ENCODE results near the gene CAV2. TPM values are rescaled to one million over a fixed set of nuclear protein-coding genes. Genes with fewer than 3 reads are reported as not detected.

The CAV2 gene
- total RNA-seq, 6 donors from 2014 or later, result 56.6 to 385 (median 183) TPM

GRCh38 chr7:116532102-116532688 is 32.7 kb downstream of the CAV2 start:
- WGBS, 2 donors, result 71 to 72% methylated on average over 3 of the region's 3 CpGs
- no peaks in the 10 kb centered on the region for H3K27me3 ChIP-seq
- H3K4me1 ChIP-seq, result peaks cover 25 to 36% (median 30%) of the 10 kb centered on the region in 4 donors
- peak overlapping the region in 2 of 4 donors; percentile 15 to 64 for H3K4me3 ChIP-seq
- DNase-seq, result no peak
- TF ChIP-seq POLR2AphosphoS5 (IDR thresholded peaks at IDR 0.05) (no peak), EP300 (IDR thresholded peaks at IDR 0.05) (no peak), CTCF (IDR thresholded peaks at IDR 0.05) (no peak), POLR2A (IDR thresholded peaks at IDR 0.05) (no peak)
- no peak for ATAC-seq (ENCODE audit: low FRiP score in 2 of 2)
- peak overlapping the region; percentile 26 to 71 (median 47) for H3K27ac ChIP-seq
- H3K9me3 ChIP-seq, result no peaks in the 10 kb centered on the region
- peaks cover 0 to 29% (median 0%) of the 10 kb centered on the region in 4 donors for H3K36me3 ChIP-seq

GRCh38 chr7:116534790-116535189 is 35.3 kb downstream of the CAV2 start:
- ATAC-seq (ENCODE audit: low FRiP score in 2 of 2) (peak; percentile 34 to 44), DNase-seq (peak in 1 of 2 donors; percentile 42)
- Histone ChIP-seq H3K4me3 (peak overlapping the region in 1 of 4 donors; percentile 6), H3K4me1 (peaks cover 22 to 32% (median 26%) of the 10 kb centered on the region in 4 donors), H3K9me3 (no peaks in the 10 kb centered on the region), H3K27ac (peak overlapping the region in 3 of 4 donors; percentile 15 to 61 (median 54)), H3K27me3 (no peaks in the 10 kb centered on the region), H3K36me3 (peaks cover 0 to 26% (median 0%) of the 10 kb centered on the region in 4 donors)
- TF ChIP-seq POLR2AphosphoS5 (IDR thresholded peaks at IDR 0.05) (peak in 1 of 2 donors; percentile 11), POLR2A (IDR thresholded peaks at IDR 0.05) (no peak)
- 52 to 58% methylated on average over 2 of the region's 2 CpGs for WGBS, 2 donors

- H3K9me3 ChIP-seq, result no peaks in the 10 kb centered on the region
- H3K4me3 ChIP-seq, result peak overlapping the region in 1 of 4 donors; percentile 6
- H3K36me3 ChIP-seq, result peaks cover 0 to 30% (median 0%) of the 10 kb centered on the region in 4 donors
- 37 to 62% methylated on average over 1 of the region's 1 CpG for WGBS, 2 donors
- peak overlapping the region in 1 of 4 donors; percentile 61 for H3K27ac ChIP-seq
- DNase-seq (no peak), ATAC-seq (ENCODE audit: low FRiP score in 2 of 2) (no peak)
- peaks cover 22 to 39% (median 25%) of the 10 kb centered on the region in 4 donors for H3K4me1 ChIP-seq
- TF ChIP-seq CTCF (IDR thresholded peaks at IDR 0.05) (no peak), POLR2A (IDR thresholded peaks at IDR 0.05) (no peak), POLR2AphosphoS5 (IDR thresholded peaks at IDR 0.05) (no peak), EP300 (IDR thresholded peaks at IDR 0.05) (no peak)
- H3K27me3 ChIP-seq, result no peaks in the 10 kb centered on the region
Measured at GRCh38 chr7:116535416-116535815, 35.9 kb downstream of the CAV2 start.

GRCh38 chr7:116538138-116538537 is 38.6 kb downstream of the CAV2 start:
- ATAC-seq (ENCODE audit: low FRiP score in 2 of 2), result no peak
- Histone ChIP-seq H3K27me3 (no peaks in the 10 kb centered on the region), H3K9me3 (no peaks in the 10 kb centered on the region), H3K4me3 (no peak overlapping the region), H3K4me1 (peaks cover 27 to 52% (median 35%) of the 10 kb centered on the region in 4 donors), H3K27ac (peak overlapping the region in 2 of 4 donors; percentile 18 to 65), H3K36me3 (peaks cover 0 to 22% (median 0%) of the 10 kb centered on the region in 4 donors)
- WGBS, 2 donors, result 61 to 63% methylated on average over 2 of the region's 2 CpGs
- TF ChIP-seq EP300 (IDR thresholded peaks at IDR 0.05) (no peak), POLR2AphosphoS5 (IDR thresholded peaks at IDR 0.05) (no peak), CTCF (IDR thresholded peaks at IDR 0.05) (no peak), POLR2A (IDR thresholded peaks at IDR 0.05) (no peak)
- no peak for DNase-seq

- H3K4me1 ChIP-seq, result peaks cover 28 to 52% (median 34%) of the 10 kb centered on the region in 4 donors
- H3K36me3 ChIP-seq, result peaks cover 0 to 28% (median 0%) of the 10 kb centered on the region in 4 donors
- no peaks in the 10 kb centered on the region for H3K27me3 ChIP-seq
- 67 to 80% methylated on average over 3 of the region's 3 CpGs for WGBS, 2 donors
- DNase-seq (no peak), ATAC-seq (ENCODE audit: low FRiP score in 2 of 2) (no peak)
- H3K4me3 ChIP-seq, result no peak overlapping the region
- TF ChIP-seq POLR2A (IDR thresholded peaks at IDR 0.05), result no peak
- peak overlapping the region; percentile 19 to 69 (median 32) for H3K27ac ChIP-seq
- H3K9me3 ChIP-seq, result no peaks in the 10 kb centered on the region
Measured at GRCh38 chr7:116539879-116540278, 40.3 kb downstream of the CAV2 start.

- ATAC-seq (ENCODE audit: low FRiP score in 2 of 2) (no peak), DNase-seq (no peak)
- no peaks in the 10 kb centered on the region for H3K27me3 ChIP-seq
- H3K9me3 ChIP-seq, result no peaks in the 10 kb centered on the region
- no peak overlapping the region for H3K4me3 ChIP-seq
- H3K36me3 ChIP-seq, result peaks cover 0 to 26% (median 0%) of the 10 kb centered on the region in 4 donors
- H3K4me1 ChIP-seq, result peaks cover 22 to 50% (median 34%) of the 10 kb centered on the region in 4 donors
- TF ChIP-seq POLR2A (IDR thresholded peaks at IDR 0.05) (no peak), POLR2AphosphoS5 (IDR thresholded peaks at IDR 0.05) (no peak), EP300 (IDR thresholded peaks at IDR 0.05) (no peak), CTCF (IDR thresholded peaks at IDR 0.05) (no peak)
- peak overlapping the region in 2 of 4 donors; percentile 32 to 69 for H3K27ac ChIP-seq
Measured at GRCh38 chr7:116540743-116541142, 41.2 kb downstream of the CAV2 start.

Measured in upper lobe of left lung (tissue), 6 donors.